Dendritic cell treated with granulocyte-macrophage colony-stimulating factor and Interleukin-4, amounts not matched to agents 40 ng/mL and 50 ng/mL, for 4 days (primary cell): ENCODE results near the gene ERLIN1.

Experiments
- H3K27ac Mint-ChIP-seq: one replicate; pipeline ENCODE4 v1.8.0; 2022; ENCODE audit warnings: mild to moderate bottlenecking, mixed read lengths
- H3K27me3 Mint-ChIP-seq: one replicate; pipeline ENCODE4 v1.8.0; 2022; ENCODE audit warnings: mild to moderate bottlenecking, mixed read lengths
- H3K36me3 Mint-ChIP-seq: one replicate; pipeline ENCODE4 v1.8.0; 2022; ENCODE audit warnings: low read depth, mixed read lengths
- H3K4me1 Mint-ChIP-seq: one replicate; pipeline ENCODE4 v1.8.0; 2022; ENCODE audit warnings: low read depth, mixed read lengths
- H3K4me3 Mint-ChIP-seq: one replicate; pipeline ENCODE4 v1.8.0; 2022; ENCODE audit warnings: mild to moderate bottlenecking, moderate library complexity, mixed read lengths
- H3K9me3 Mint-ChIP-seq: one replicate; pipeline ENCODE4 v1.8.0; 2022; ENCODE audit warnings: mixed read lengths
- intact Hi-C: fragments of 100-400 bp; cut with micrococcal nuclease; formaldehyde crosslinking; loops from one replicate; pipeline ENCODE4 v1.15.0; 2022

Gene ERLIN1

DNA sequence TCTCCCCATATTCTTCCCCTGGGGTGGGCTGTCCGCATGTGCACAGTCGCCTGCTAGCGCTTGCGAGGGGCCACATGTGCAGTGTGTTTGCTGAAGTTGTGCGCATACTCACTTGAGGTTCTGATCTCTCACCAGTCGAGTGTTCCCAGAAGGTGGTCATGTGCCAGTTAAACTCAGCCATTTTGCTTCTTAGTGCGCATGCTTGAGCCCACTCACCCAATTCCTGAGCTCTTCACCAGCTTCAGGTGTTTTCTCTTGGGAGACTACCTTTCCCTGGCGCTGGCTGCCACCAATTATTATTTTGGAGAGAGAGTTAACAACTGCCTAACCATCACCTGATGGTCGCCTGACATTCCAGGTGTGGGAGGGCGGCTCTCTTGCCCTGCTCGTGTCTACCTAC, 79.0 kb downstream of the ERLIN1 start:
- H3K9me3 Mint-ChIP-seq: no peaks in the 10 kb centered on the region
- intact Hi-C loops: no loop called here
- no peak overlapping the region for H3K4me3 Mint-ChIP-seq
- H3K36me3 Mint-ChIP-seq: no peaks in the 10 kb centered on the region
- no peaks in the 10 kb centered on the region for H3K4me1 Mint-ChIP-seq
- H3K27ac Mint-ChIP-seq: no peak overlapping the region
- H3K27me3 Mint-ChIP-seq: no peaks in the 10 kb centered on the region

DNA sequence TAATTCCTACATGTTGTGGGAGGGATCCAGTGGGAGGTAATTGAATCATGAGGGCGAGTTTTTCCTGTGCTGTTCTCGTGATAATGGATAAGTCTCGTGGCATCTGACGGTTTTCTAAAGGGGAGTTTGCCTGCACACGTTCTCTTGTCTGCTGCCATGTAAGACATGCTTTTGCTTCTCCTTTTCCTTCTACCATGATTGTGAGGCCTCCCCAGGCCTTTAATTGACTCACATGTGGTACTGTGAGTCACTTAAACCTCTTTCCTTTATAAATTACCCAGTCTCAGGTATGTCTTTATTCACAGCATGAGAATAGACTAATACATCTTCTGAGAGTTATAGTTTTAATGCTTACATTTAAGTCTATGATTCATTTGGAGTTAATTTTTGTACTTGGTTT, 81.5 kb downstream of the ERLIN1 start:
- Mint-ChIP-seq H3K4me1 (peaks cover 6% of the 10 kb centered on the region), H3K27ac (no peak overlapping the region)

DNA sequence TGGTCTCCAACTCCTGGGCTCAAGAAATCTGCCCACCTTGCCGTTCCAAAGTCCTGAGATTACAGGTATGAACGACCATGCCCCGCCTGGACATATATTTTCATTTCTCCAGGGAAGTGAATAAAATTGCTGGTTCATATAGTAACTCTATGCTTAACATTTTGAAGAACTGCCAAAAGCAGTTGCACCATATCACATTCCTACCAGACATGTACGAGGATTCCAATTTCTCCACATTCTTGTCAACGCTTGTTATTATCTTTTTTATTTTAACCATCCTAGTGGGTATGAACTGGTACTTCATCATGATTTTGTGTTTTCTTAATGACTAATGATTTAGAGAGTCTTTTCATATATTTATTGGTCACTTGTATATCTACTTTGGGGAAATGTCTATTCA, 82.2 kb downstream of the ERLIN1 start:
- H3K9me3 Mint-ChIP-seq: no peaks in the 10 kb centered on the region
- no peak overlapping the region for H3K4me3 Mint-ChIP-seq
- H3K36me3 Mint-ChIP-seq: no peaks in the 10 kb centered on the region
- H3K4me1 Mint-ChIP-seq: peaks cover 6% of the 10 kb centered on the region
- no peak overlapping the region for H3K27ac Mint-ChIP-seq
- intact Hi-C loops: no loop called here
- peaks cover 3% of the 10 kb centered on the region for H3K27me3 Mint-ChIP-seq

More for the DNA sequence above, 81.5 kb downstream of the ERLIN1 start:
- H3K27me3 Mint-ChIP-seq: peaks cover 3% of the 10 kb centered on the region
- no peaks in the 10 kb centered on the region for H3K36me3 Mint-ChIP-seq
- H3K4me3 Mint-ChIP-seq: no peak overlapping the region
- H3K9me3 Mint-ChIP-seq: no peaks in the 10 kb centered on the region
- intact Hi-C loops: no loop called here

DNA sequence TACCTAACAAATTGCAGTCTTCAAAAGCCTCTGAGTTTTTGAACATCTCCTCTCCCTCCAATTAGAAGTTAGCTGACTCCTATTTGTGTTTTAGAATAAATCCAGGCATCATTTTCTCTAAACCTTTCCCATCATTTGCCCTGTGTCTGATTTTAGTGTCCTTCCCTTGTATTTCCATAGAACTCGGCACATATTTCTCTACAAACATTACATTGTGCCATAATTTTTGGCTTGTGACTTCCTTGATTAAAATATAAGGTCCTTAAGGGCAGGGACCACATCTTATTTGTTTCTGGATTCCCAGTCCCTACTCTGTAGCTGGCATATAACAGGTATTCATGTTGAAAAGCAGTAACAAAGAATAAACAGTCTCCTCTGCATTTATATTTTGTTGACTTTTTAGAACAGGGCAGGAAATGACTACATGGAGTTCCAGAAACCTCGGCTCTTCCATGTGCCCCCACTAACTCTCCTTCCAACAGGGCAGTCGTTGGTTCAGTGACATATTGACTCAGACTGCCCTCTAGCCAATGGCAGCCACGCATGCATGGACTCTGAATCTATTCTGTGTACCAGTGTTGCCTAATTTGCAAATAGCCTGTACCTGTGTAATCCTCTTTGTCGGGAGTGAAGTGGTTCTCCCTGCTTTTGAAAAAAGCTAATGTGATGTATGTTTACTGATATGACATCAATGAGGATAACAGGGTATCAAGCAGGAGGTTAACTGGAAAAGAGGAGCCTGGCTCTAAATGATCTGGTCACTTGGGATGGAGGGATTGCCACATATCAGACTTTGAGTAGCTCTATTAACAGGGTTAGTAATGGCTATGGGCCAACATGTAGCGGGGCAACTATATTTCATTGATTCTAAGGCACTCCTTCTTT, 84.4 kb downstream of the ERLIN1 start:
- H3K4me1 Mint-ChIP-seq: peaks cover 6% of the 10 kb centered on the region
- H3K4me3 Mint-ChIP-seq: no peak overlapping the region
- no peaks in the 10 kb centered on the region for H3K9me3 Mint-ChIP-seq
- intact Hi-C loops: no loop called here
- peaks cover 3% of the 10 kb centered on the region for H3K27me3 Mint-ChIP-seq
- no peak overlapping the region for H3K27ac Mint-ChIP-seq
- H3K36me3 Mint-ChIP-seq: no peaks in the 10 kb centered on the region

DNA sequence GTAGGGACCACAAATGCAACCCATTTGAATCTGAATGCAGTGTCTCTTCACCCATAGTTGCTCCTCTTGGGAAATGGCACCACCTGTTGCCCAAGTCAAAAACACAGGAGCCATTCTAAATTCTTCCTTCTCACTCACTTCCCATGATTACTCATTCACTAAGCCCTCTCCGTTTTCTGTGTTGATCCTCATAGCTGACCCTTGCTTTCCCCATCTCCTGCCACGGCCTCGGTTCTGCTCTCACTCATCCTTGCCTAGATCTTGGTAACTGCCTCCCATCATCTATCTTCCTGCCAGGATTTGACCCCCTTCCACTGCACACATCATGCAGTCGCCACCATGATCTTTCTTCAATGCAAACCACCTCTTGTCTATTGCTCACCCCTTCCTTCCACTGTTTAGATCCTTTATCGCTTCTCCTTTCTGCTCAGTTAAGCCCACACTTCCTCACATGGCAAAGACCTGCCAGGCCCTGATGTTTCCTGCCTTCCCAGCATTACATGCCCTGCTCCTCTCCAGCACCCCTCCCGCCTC, 85.1 kb downstream of the ERLIN1 start:
- Mint-ChIP-seq H3K27ac (no peak overlapping the region), H3K27me3 (peaks cover 3% of the 10 kb centered on the region), H3K36me3 (no peaks in the 10 kb centered on the region), H3K9me3 (no peaks in the 10 kb centered on the region), H3K4me1 (peaks cover 6% of the 10 kb centered on the region), H3K4me3 (no peak overlapping the region)
- intact Hi-C loops: no loop called here
